Subcutaneous abdominal adipose tissue (tissue), 5 donors: ENCODE data around the gene SEL1L2.
"Not testable (repeated sequence)": the region's sequence is repeated elsewhere in the genome, so short reads cannot be mapped to it uniquely, and the experiment has no call there.

Experiments
- H3K27ac ChIP-seq: one replicate; pipeline ENCODE4 v1.7.0; 2013; ENCODE audit warnings: low read depth, mild to moderate bottlenecking, inconsistent platforms, low read length, moderate library complexity
- H3K27me3 ChIP-seq, 5 donors: one replicate each; pipeline ENCODE4 v1.7.0; 2013; ENCODE audit warnings: low read length in 5 of 5, inconsistent platforms in 1 of 5; ENCODE audit not compliant: control insufficient read depth in 5 of 5, insufficient read depth in 4 of 5
- H3K36me3 ChIP-seq, 5 donors: one replicate each; pipeline ENCODE4 v1.7.0; 2013; ENCODE audit warnings: low read length in 5 of 5; ENCODE audit not compliant: control insufficient read depth in 5 of 5, insufficient read depth in 5 of 5
- H3K4me1 ChIP-seq, 5 donors: one replicate each; pipeline ENCODE4 v1.7.0; 2013; ENCODE audit warnings: low read length in 5 of 5, mild to moderate bottlenecking in 3 of 5, moderate library complexity in 1 of 5; ENCODE audit not compliant: control insufficient read depth in 5 of 5, insufficient read depth in 5 of 5
- H3K4me3 ChIP-seq, 5 donors: one replicate each; pipeline ENCODE4 v1.7.0; 2013; ENCODE audit warnings: low read length in 5 of 5, low read depth in 1 of 5
- H3K9ac ChIP-seq, 5 donors: one replicate each; pipeline ENCODE4 v1.7.0; 2013; ENCODE audit warnings: low read length in 5 of 5, mild to moderate bottlenecking in 4 of 5, moderate library complexity in 3 of 5
- H3K9me3 ChIP-seq, 5 donors: one replicate each; pipeline ENCODE4 v1.7.0; 2013; ENCODE audit warnings: low read length in 5 of 5; ENCODE audit not compliant: control insufficient read depth in 5 of 5
- donor health status: healthy.
- donor health status: healthy.
- donor health status: healthy.
- donor health status: healthy.
- donor health status: healthy.

The SEL1L2 gene

DNA sequence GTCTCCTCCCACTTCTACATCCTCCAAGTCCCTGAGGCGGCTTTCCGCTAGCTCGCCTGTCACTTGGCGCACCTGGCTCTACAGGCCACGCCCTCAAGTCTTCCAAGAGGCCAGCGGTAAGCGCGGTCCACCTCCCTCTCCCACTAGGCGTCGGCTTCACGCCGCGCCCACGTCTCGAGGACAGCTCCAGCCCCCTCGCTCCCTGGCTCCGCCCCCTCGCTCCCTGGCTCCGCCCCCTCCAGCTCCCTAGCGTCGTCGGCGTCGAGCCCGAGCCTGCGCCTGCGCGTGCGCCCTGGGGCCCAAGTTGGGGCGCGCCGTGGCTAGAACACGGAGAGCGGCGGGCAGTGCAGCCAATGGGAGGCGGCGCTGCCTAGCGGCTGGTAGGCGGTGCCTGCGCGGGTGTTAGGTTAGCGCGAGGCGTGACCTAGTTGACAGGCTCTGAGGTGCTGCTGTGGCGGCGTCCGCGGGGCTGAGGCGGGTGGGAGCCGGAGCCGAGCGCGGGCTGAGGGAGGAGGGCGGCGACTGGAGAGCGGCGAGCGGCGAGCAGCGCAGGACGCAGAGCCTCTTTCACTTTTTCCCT, 4.8 kb upstream of the SEL1L2 start, which contains the start of gene MACROD2:
MACROD2 (plus strand) TSS at position 431 of the 580 bp plus-strand sequence.
- H3K4me1 ChIP-seq, result peaks cover 0 to 21% (median 16%) of the 10 kb centered on the region in 5 donors
- peak within 1 kb of the TSS; percentile 74 to 86 (median 80) for H3K4me3 ChIP-seq
- no peaks in the 10 kb centered on the region for H3K36me3 ChIP-seq
- no peak within 1 kb of the TSS for H3K27ac ChIP-seq
- peaks cover 3 to 23% (median 17%) of the 10 kb centered on the region in 5 donors for H3K9me3 ChIP-seq
- H3K9ac ChIP-seq, result peak within 1 kb of the TSS in 3 of 5 donors; percentile 51 to 63 (median 53)
- no peaks in the 10 kb centered on the region for H3K27me3 ChIP-seq

DNA sequence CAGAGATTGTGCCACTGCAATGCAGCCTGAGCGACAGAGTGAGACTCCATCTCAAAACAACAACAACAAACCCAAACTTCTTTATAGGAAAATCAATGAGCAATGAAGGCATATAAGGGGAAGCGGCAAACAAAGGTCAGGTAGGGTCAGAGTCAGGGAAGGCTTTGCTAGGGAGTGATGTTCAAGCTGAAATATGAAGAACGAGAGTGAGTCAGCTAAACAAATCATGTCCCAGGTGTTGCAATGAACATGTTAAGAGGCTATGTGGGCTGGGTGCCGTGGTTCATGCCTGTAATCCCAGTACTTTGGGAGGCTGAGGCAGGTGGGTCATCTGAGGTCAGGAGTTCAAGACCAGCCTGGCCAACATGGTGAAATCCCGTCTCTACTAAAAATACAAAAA, 1.5 kb upstream of the SEL1L2 start:
- not testable (repeated sequence) for H3K9ac ChIP-seq, H3K27me3 ChIP-seq
- peaks cover 0 to 21% (median 16%) of the 10 kb centered on the region in 5 donors for H3K4me1 ChIP-seq

GRCh38 chr20:13991311-13991710, 897 bp upstream of the SEL1L2 start:
- H3K4me3 ChIP-seq, result no peak overlapping the region
- H3K4me1 ChIP-seq, result peaks cover 0 to 16% (median 10%) of the 10 kb centered on the region in 5 donors
- no peak overlapping the region for H3K27ac ChIP-seq
- H3K27me3 ChIP-seq, result no peaks in the 10 kb centered on the region
- H3K9ac ChIP-seq, result no peak overlapping the region
- no peaks in the 10 kb centered on the region for H3K36me3 ChIP-seq
- H3K9me3 ChIP-seq, result peaks cover 3 to 23% (median 17%) of the 10 kb centered on the region in 5 donors

More for the DNA sequence above, 1.5 kb upstream of the SEL1L2 start:
- not testable (repeated sequence) for H3K4me3 ChIP-seq, H3K27ac ChIP-seq, H3K36me3 ChIP-seq
- peaks cover 3 to 23% (median 17%) of the 10 kb centered on the region in 5 donors for H3K9me3 ChIP-seq

DNA sequence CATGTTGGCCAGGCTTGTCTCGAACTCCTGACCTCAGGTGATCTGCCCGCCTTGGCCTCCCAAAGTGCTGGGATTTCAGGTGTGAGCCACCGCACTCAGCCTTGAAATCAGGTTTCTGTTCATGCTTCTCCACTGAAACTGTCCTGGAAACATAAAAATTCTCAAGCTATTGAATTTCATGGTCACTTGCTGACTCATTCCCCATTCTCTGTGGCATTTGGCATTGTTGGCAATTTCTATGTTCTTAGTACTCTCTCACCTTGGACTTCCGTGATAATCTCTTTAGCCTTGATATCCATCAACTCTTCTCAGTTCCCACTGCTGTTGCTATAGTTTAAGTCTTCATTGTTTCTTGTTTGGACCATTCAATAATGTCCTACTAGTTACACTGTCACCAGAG, 6.2 kb downstream of the SEL1L2 start:
- H3K36me3 ChIP-seq, result no peaks in the 10 kb centered on the region
- no peaks in the 10 kb centered on the region for H3K9me3 ChIP-seq
- H3K27ac ChIP-seq, result no peak overlapping the region
- no peaks in the 10 kb centered on the region for H3K4me1 ChIP-seq
- H3K4me3 ChIP-seq, result no peak overlapping the region
- no peak overlapping the region for H3K9ac ChIP-seq
- no peaks in the 10 kb centered on the region for H3K27me3 ChIP-seq

- no peaks in the 10 kb centered on the region for H3K27me3 ChIP-seq
- H3K4me3 ChIP-seq, result no peak overlapping the region
- H3K9ac ChIP-seq, result no peak overlapping the region
- no peak overlapping the region for H3K27ac ChIP-seq
- H3K4me1 ChIP-seq, result no peaks in the 10 kb centered on the region
- no peaks in the 10 kb centered on the region for H3K36me3 ChIP-seq
- H3K9me3 ChIP-seq, result no peaks in the 10 kb centered on the region
Observed at GRCh38 chr20:13960525-13960924, 29.9 kb downstream of the SEL1L2 start.

DNA sequence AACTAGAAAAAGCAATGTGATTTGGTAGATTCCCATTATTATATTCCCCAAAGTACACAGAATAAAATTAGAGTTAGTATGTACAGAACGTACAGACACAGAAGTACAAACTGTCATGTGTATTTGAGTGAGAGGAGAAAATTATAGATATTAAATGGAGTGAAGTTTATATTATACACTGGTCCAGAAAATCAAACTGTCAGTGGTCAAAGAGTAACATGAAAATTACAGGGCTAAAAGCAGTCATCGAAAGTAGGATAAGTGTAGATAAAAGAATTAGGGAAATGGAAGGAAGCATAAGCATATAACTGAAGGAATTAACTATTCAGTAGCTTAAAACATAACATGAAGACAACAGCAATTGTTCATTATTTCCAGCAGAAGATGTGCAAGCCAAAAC, 30.3 kb downstream of the SEL1L2 start:
- Histone ChIP-seq H3K27ac (no peak overlapping the region), H3K36me3 (no peaks in the 10 kb centered on the region), H3K4me3 (no peak overlapping the region), H3K9ac (no peak overlapping the region), H3K9me3 (no peaks in the 10 kb centered on the region), H3K27me3 (no peaks in the 10 kb centered on the region), H3K4me1 (no peaks in the 10 kb centered on the region)

GRCh38 chr20:13953227-13953626, 37.2 kb downstream of the SEL1L2 start:
- no peak overlapping the region for H3K4me3 ChIP-seq
- H3K4me1 ChIP-seq, result no peaks in the 10 kb centered on the region
- H3K36me3 ChIP-seq, result no peaks in the 10 kb centered on the region
- peaks cover 0 to 12% (median 4%) of the 10 kb centered on the region in 5 donors for H3K9me3 ChIP-seq
- H3K9ac ChIP-seq, result no peak overlapping the region
- no peak overlapping the region for H3K27ac ChIP-seq
- H3K27me3 ChIP-seq, result no peaks in the 10 kb centered on the region

GRCh38 chr20:13947719-13948118, 42.7 kb downstream of the SEL1L2 start:
- Histone ChIP-seq H3K4me3 (no peak overlapping the region), H3K9me3 (peaks cover 0 to 10% (median 4%) of the 10 kb centered on the region in 5 donors), H3K27ac (no peak overlapping the region), H3K36me3 (no peaks in the 10 kb centered on the region), H3K27me3 (no peaks in the 10 kb centered on the region), H3K9ac (no peak overlapping the region), H3K4me1 (peaks cover 0 to 3% (median 0%) of the 10 kb centered on the region in 5 donors)

DNA sequence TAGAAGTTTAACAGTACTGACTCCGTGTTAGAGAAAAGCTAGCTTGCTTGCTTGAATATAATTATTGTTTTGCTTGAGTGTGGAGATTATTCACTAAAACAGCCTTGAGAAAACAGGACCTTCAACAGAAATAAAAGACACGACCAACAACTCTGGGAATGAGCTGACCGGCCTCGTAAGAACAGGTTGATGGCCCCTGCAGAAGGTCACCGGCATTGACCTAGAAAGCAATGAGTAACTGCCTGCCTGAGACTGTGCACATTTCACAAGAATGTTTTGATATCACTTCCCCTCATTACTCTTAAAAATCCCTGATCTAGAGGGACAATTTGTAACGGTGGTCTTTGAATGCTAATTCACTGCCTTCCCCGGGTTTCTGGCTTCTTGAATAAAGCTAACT, 49.4 kb downstream of the SEL1L2 start:
- Histone ChIP-seq H3K27me3 (no peaks in the 10 kb centered on the region), H3K4me1 (no peaks in the 10 kb centered on the region), H3K9ac (no peak overlapping the region), H3K4me3 (no peak overlapping the region), H3K36me3 (no peaks in the 10 kb centered on the region), H3K9me3 (peaks cover 0 to 4% (median 0%) of the 10 kb centered on the region in 5 donors), H3K27ac (no peak overlapping the region)

DNA sequence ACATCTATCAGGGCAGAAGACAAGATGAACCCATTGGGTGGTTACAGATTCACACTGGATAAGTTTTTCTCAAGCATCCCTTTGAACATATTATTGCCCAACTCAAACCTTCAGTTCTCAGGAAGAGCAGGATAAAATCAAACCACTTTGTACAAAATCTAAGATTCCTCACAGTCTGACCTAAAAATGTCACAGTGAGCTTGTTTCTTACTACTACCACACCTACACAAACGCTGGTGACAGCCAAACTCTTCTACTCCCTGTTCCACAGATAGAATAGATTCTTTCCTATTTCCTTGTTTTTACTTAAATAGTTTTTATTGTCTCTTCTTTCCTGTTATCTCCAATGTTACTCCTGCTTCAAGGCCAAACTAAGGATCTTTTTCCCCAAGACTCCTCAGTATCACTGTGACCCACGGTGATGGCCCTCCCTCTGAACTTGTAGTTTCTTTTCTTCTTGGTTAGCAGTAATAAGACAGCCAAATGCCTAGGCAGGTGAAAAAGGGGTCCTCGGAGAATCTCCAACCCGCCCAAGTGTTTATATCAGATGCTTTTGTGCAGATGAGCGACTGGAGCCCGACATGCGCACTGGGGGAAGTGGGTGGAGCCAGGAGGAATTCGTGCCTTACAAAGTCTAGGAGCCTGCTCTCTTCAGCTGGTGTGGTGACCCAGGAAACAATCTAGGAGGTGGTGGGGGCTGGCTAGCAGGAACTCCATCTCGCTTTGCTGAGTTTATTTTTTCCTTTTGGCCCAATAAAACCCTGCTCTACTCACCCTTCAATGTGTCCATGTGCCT, 53.4 kb downstream of the SEL1L2 start:
- peaks cover 0 to 6% (median 0%) of the 10 kb centered on the region in 5 donors for H3K9me3 ChIP-seq

More for the DNA sequence above, 53.4 kb downstream of the SEL1L2 start:
- H3K27me3 ChIP-seq, result no peaks in the 10 kb centered on the region
- H3K4me3 ChIP-seq, result no peak overlapping the region
- no peak overlapping the region for H3K27ac ChIP-seq
- no peaks in the 10 kb centered on the region for H3K4me1 ChIP-seq
- no peaks in the 10 kb centered on the region for H3K36me3 ChIP-seq
- no peak overlapping the region for H3K9ac ChIP-seq
